Fibroblast of skin of back (primary cell): ENCODE data around the gene PDCD1.
A peak's percentile ranks its signal among the peaks of the same experiment; 100 is the strongest.

Experiments
- DNase-seq: peaks from one replicate; pipeline ENCODE4 v3.0.0-alpha.2; 2013

PDCD1 gene

DNA sequence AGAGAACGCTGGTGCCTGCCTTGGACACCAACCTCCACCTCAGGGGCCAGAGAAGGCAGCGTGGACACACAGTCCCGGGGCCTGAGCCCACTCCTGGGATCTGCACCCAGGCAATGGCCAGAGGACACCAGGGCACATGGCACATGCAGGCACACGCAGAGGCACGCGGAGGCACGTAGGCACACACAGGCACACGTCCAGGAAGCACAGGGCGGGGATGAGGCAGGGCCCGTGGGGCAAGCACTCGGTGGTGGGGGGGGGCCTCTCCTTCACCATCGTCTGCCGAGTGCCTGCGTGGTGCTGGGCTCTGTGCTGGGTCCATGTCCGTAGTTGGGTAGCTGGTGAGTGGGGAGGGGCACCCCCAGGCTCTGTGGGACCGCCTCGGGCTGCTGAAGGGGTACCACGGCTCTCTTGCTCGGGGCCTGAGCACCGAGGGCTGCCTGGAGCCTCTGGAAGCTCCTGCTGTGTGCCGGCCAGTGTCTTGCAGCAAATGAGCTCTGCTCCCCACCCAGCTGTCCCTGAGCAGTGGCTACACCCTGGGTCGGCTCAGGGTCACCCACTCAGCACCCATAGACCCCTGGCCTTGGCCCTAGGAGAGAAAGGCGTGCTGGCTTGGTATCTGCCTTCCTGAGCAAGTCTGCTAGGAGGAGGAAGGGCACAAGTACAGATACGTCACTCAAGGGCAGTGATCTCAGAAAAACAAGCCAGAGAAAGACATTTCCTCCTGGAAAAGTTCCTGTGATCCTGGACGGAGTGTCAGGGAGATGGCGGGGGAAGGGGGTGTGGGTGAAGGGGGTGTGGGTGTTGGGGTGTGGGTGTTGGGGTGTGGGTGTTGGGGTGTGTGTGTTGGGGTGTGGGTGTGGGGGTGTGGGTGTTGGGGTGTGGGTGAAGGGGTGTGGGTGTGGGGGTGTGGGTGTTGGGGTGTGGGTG lies 37.3 kb upstream of the PDCD1 start:
- peak; percentile 30 for DNase-seq

DNA sequence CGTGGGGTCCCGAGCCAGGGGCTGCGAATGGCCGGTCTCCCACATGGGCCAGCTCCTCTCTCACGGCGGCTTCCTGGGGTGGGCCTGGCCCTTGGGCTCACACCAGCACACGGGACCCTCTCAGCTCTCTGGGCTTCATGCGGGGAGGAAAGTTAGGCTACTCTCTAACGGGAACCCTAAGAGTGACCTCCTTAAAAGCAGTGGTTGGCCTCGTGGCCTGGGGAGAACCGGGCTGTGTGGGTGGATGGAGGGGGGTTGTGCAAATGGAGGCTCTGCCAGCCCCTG lies 36.7 kb upstream of the PDCD1 start:
- no peak for DNase-seq

- no peak for DNase-seq
Measured at GRCh38 chr2:241894681-241895426, 36.2 kb upstream of the PDCD1 start.

GRCh38 chr2:241894056-241894641 lies 35.5 kb upstream of the PDCD1 start:
- DNase-seq = no peak

DNA sequence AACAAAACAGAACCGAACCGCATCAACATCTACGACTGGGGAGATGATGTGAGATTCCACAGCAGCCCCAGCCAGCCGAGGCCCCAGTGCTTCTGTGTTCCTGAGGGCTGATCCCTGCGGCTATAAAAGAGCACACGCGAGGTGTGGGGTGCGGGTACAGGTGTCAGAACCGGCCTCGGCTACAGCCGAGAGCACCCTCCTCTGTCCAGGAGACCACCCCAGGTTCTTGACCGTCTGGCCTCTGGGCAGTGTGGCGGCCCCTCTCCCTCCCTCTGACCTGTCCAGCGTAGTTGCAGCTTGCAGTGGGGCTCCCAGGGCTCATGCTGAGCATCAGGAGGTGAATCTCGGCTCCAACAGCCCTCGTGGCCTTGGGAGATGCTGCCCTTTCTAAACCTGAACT lies 34.6 kb upstream of the PDCD1 start:
- DNase-seq = no peak

GRCh38 chr2:241892299-241893137 lies 33.8 kb upstream of the PDCD1 start:
- DNase-seq = no peak

DNA sequence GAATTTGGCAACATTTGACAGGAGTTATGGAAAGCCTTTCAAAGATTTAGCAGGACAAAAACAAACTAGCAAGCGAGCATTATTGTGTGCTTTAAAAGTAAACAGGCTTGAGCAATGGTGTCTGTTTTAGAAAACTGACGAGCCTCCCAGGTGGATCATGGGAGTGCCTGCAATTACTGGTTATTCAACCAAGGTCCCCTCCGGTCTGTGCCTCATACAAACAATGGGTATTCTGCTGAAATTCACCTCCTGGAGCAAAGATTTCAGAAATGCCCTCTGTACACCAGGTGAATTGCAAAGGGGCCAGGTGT lies 33.2 kb upstream of the PDCD1 start:
- DNase-seq = no peak

DNA sequence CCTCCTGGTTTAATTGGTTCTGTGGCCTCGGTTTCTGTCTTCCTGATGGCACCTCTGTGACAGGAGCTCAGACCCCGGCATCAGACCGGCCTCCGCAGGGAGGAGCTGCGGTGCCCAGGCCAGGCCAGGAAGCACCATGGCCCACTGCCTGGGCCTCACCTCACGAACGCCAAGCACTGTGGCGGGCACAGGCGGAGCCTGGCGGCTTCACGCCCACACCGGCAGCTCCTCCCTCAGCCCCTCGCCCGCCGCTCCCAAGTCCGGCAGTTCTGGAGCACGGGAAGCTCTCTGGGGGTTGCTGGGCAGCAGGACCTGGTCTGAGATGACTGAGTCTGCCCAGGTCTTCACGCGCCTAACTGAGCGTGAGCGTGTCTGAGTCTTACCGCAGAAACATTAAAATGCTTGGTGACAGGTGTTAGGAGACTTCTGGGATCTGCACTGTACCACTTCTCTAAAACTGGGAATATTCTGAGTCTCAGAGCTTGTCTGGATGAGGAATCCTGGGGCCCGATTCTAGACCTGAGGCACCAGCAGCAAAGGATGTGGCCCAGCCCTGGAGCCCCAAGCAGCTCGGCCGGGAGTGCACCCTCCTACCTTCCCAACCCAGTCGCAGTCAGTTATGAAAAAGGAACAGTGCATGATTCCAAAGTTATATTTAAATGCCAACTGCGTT lies 32.8 kb upstream of the PDCD1 start:
- DNase-seq = no peak

DNA sequence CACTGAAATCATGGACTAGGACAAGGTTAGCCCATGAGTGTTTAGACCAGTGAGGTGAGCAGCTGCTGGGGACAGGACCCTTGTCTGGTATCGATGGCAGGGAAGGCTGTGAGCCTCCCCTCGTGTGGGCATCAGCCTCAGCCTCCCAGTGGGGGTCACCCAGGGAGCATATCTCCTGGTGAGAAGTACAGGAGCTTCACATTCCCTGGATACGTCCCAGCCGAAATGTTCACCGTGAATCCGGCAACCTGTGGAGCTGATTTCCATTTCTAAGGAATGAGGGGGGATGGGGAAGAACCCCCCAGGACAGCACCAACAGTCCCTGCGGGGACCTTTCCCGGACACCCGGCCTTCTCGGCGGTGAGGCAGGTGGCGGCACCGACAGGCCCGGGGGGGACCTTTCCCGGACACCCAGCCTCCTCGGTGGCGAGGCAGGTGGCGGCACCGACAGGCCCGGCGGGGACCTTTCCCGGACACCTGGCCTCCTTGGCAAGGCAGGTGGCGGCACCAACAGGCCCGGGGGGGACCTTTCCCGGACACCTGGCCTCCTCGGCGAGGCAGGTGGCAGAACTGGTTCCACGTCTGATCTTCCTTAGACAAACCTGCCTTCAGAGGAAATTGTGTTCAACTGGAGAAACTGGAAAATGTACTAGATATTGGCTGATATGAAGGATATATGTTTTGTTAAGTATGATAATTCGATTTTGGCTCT lies 32.0 kb upstream of the PDCD1 start:
- DNase-seq = no peak

GRCh38 chr2:241888641-241889040 lies 29.9 kb upstream of the PDCD1 start:
- no peak for DNase-seq

- no peak for DNase-seq
Measured at GRCh38 chr2:241887806-241888522, 29.3 kb upstream of the PDCD1 start.

DNA sequence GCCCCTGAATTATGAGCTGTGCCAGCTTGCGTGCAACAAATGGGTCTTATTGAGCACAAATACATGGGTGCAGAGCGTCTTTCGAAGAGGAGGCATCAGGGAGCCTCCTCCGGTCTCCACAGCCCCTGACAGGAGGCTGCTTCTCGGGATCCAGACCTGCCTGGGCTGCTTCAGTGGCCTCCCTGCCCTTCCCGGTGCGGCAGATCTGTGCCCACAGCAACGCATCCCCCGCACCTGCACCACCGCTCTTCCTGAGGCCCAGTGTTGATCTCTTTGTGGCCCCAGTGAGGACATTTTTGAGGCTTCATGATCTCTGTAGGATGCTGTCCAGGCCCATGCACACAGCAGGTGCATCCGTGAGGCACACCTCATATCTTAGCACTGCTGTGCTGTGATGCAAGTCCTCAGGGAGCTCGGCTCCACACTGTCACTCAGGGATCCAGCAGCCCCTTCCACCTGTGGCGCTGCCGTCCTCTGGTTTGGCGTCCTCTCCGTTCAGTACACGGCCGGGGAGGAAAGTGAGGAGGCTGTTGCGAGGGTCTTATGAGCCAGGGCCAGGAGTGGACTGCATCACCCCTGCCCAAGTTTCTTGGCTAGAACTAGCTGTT lies 28.2 kb upstream of the PDCD1 start:
- DNase-seq = no peak

- DNase-seq = no peak
Measured at GRCh38 chr2:241885946-241886643, 27.4 kb upstream of the PDCD1 start.

GRCh38 chr2:241885291-241885945 lies 26.7 kb upstream of the PDCD1 start:
- DNase-seq = no peak

DNA sequence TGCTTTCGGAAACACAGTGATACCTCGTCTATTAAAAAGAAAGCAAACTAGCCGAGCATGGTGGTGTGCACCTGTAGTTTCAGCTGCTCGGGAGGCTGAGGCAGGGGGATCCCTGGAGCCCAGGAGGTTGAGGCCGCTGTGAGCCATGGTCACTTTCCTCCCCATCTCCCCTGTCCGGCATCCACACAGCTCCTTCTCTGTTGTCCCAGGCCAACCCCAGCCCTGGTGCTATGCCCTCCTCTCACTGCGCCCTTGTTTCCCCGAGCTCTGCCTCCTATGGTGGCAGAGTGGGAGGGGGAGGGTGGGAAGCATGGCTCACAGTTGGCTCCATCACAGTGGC lies 26.2 kb upstream of the PDCD1 start:
- no peak for DNase-seq

GRCh38 chr2:241882091-241882625 lies 23.5 kb upstream of the PDCD1 start:
- DNase-seq = peak; percentile 2

DNA sequence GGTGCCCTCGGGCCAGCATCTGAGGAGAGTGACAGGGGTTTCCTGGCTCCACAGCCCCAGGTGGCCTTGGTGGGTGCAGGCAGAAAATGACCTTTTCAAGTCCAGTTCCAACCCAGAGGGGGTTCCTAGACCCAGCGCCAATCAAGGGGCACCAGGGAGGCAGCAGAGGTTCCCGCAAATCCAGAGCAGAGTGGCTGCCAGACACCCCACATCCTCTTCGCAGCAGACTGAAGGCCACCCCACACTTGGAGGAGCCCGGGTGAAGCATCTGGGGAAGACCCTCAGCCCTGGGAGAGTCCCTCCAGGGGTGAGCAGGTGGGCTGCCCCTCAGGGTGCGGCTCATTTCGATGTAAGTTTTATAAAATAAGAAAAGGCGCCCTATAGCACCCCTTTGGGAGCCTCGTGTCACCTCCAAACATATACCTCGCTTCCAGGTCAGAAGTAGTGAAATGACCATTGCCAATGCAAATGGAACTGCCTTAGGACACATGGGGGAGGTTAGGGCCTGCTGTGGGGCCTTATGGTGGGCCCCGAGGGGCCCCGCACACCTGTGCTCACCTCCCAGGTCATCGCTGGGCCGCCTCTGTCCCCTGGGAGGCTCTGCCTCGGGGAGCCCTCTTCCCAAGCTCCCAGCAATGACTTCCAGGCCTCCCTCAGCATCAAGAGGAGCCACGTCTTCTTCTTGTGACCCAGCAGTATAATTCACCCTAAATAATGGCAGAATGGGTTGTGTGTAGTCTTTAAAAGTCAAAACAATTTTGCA lies 21.8 kb upstream of the PDCD1 start:
- no peak for DNase-seq

DNA sequence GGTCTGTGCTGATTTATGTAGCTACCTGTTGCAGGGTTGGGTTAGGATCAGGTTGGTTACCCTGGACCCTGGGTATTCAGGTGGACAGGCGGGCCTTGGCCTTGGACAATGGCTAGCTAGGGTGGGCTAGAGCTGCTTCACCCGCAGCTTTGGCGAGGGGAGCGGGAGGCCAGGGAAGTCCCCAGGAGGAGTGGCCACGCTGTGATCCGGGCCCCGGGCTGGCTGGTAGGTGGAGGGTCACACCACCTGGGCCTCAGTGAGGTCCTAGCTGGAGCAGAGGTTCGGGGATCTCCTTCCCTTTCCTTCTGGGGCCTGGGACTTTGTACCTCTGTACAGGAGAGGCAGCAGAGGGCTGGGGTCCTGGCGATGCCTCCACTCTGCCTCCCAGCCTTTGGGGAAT lies 20.6 kb upstream of the PDCD1 start:
- DNase-seq = no peak
